H9 (cell line): Measurements from ENCODE around the gene SNX30. TPM values are rescaled to one million over a fixed set of nuclear protein-coding genes. Genes with fewer than 3 reads are reported as not detected.

Experiments
- DNase-seq: peaks from one replicate; pipeline ENCODE4 v3.0.0-alpha.2; 2017
- H2AFZ ChIP-seq: one replicate; pipeline ENCODE4 v1.6.1; 2013; ENCODE audit warnings: mild to moderate bottlenecking, low read length, control low read depth, moderate library complexity
- H2AK5ac ChIP-seq: 2 replicates; pipeline ENCODE4 v1.6.1; 2013; ENCODE audit warnings: low read length, control low read depth, mixed read lengths; ENCODE audit not compliant: insufficient read length
- H2BK120ac ChIP-seq: one replicate; pipeline ENCODE4 v1.6.1; 2013; ENCODE audit warnings: low read depth, mild to moderate bottlenecking, low read length, control low read depth, inconsistent platforms; ENCODE audit not compliant: poor library complexity, severe bottlenecking
- H2BK12ac ChIP-seq: 2 replicates; pipeline ENCODE4 v1.6.1; 2013; ENCODE audit warnings: low read length, control low read depth, mixed read lengths, low read depth; ENCODE audit not compliant: insufficient read length
- H2BK15ac ChIP-seq: 2 replicates; pipeline ENCODE4 v1.6.1; 2013; ENCODE audit warnings: low read depth, low read length, control low read depth
- H2BK20ac ChIP-seq: one replicate; pipeline ENCODE4 v1.6.1; 2013; ENCODE audit warnings: low read depth, mild to moderate bottlenecking, low read length, control low read depth, inconsistent platforms; ENCODE audit not compliant: poor library complexity, severe bottlenecking
- H2BK5ac ChIP-seq: 2 replicates; pipeline ENCODE4 v1.6.1; 2013; ENCODE audit warnings: low read length, control low read depth, mixed read lengths; ENCODE audit not compliant: insufficient read length
- H3K14ac ChIP-seq: 2 replicates; pipeline ENCODE4 v1.6.1; 2013; ENCODE audit warnings: low read length, control low read depth; ENCODE audit not compliant: insufficient read depth
- H3K18ac ChIP-seq: 2 replicates; pipeline ENCODE4 v1.6.1; 2013; ENCODE audit warnings: low read depth, mild to moderate bottlenecking, mixed read lengths, low read length, control low read depth; ENCODE audit not compliant: insufficient read length
- H3K23ac ChIP-seq: 2 replicates; pipeline ENCODE4 v1.6.1; 2013; ENCODE audit warnings: low read length, control low read depth, mixed read lengths, low read depth; ENCODE audit not compliant: insufficient read length
- H3K23me2 ChIP-seq: 2 replicates; pipeline ENCODE4 v1.6.1; 2013; ENCODE audit warnings: low read depth, mild to moderate bottlenecking, mixed read lengths, low read length, control low read depth; ENCODE audit not compliant: insufficient read length, poor library complexity, severe bottlenecking
- H3K27ac ChIP-seq: 2 replicates; pipeline ENCODE4 v1.5.1; 2013; ENCODE audit warnings: low read length, control low read depth, mixed read lengths, low read depth; ENCODE audit not compliant: insufficient read length
- H3K27me3 ChIP-seq: 2 replicates; pipeline ENCODE4 v1.6.1; 2013; ENCODE audit warnings: low read length, control low read depth, inconsistent platforms; ENCODE audit not compliant: insufficient read depth
- H3K4ac ChIP-seq: 2 replicates; pipeline ENCODE4 v1.6.1; 2013; ENCODE audit warnings: low read depth, mild to moderate bottlenecking, control low read depth, inconsistent platforms, low read length, moderate library complexity
- H3K4me1 ChIP-seq: 2 replicates; pipeline ENCODE4 v1.6.1; 2013; ENCODE audit warnings: low read length, control low read depth, inconsistent platforms; ENCODE audit not compliant: insufficient read depth
- H3K4me2 ChIP-seq: 2 replicates; pipeline ENCODE4 v1.6.1; 2013; ENCODE audit warnings: low read length, control low read depth, mixed read lengths; ENCODE audit not compliant: insufficient read length, insufficient read depth
- H3K56ac ChIP-seq: 2 replicates; pipeline ENCODE4 v1.6.1; 2013; ENCODE audit warnings: low read depth, mild to moderate bottlenecking, mixed read lengths, low read length, control low read depth; ENCODE audit not compliant: insufficient read length
- H3K79me1 ChIP-seq: 2 replicates; pipeline ENCODE4 v1.6.1; 2013; ENCODE audit warnings: low read depth, mild to moderate bottlenecking, moderate library complexity, low read length, control low read depth, inconsistent platforms; ENCODE audit not compliant: insufficient read depth, poor library complexity, severe bottlenecking
- H3K79me2 ChIP-seq: 2 replicates; pipeline ENCODE4 v1.6.1; 2013; ENCODE audit warnings: low read length, control low read depth, inconsistent platforms; ENCODE audit not compliant: insufficient read depth
- H3K9ac ChIP-seq: 2 replicates; pipeline ENCODE4 v1.6.1; 2013; ENCODE audit warnings: low read length, control low read depth, mixed read lengths; ENCODE audit not compliant: insufficient read length; ENCODE audit errors: extremely low read depth
- H3K9me3 ChIP-seq: one replicate; pipeline ENCODE4 v1.6.1; 2013; ENCODE audit warnings: low read depth, low read length, inconsistent platforms; ENCODE audit not compliant: control insufficient read depth
- H3T11ph ChIP-seq: one replicate; pipeline ENCODE4 v1.6.1; 2013; ENCODE audit warnings: mild to moderate bottlenecking, low read length, control low read depth, inconsistent platforms
- H4K20me1 ChIP-seq: one replicate; pipeline ENCODE4 v1.6.1; 2013; ENCODE audit not compliant: control insufficient read depth, insufficient read length, insufficient read depth
- H4K5ac ChIP-seq: 2 replicates; pipeline ENCODE4 v1.6.1; 2013; ENCODE audit warnings: low read depth, mild to moderate bottlenecking, mixed read lengths, low read length, control low read depth; ENCODE audit not compliant: insufficient read length
- H4K8ac ChIP-seq: replicated peaks from 2 replicates; pipeline ENCODE4 v1.6.1; 2013; ENCODE audit warnings: low read length, control low read depth, mixed read lengths, low read depth; ENCODE audit not compliant: insufficient read length
- H4K91ac ChIP-seq: 2 replicates; pipeline ENCODE4 v1.6.1; 2013; ENCODE audit warnings: low read depth, mild to moderate bottlenecking, moderate library complexity, mixed read lengths, low read length, control low read depth; ENCODE audit not compliant: insufficient read length
- H3K27ac Mint-ChIP-seq, 3 experiments: 2 replicates in 2 of 3; 3 replicates in 1 of 3; pipeline ENCODE4 v1.8.0; 2020 to 2021; ENCODE audit warnings: mixed read lengths in 3 of 3, mild to moderate bottlenecking in 1 of 3, moderate library complexity in 1 of 3
- H3K27me3 Mint-ChIP-seq: 2 replicates; pipeline ENCODE4 v1.8.0; 2021; ENCODE audit warnings: low read depth, mild to moderate bottlenecking, moderate library complexity, mixed read lengths
- H3K36me3 Mint-ChIP-seq, 3 experiments: 2 replicates in 2 of 3; 3 replicates in 1 of 3; pipeline ENCODE4 v1.8.0; 2020 to 2021; ENCODE audit warnings: low read depth in 3 of 3, mixed read lengths in 3 of 3; ENCODE audit not compliant: insufficient read depth in 1 of 3
- H3K4me1 Mint-ChIP-seq, 2 experiments: 2 replicates each; pipeline ENCODE4 v1.8.0; 2020; ENCODE audit warnings: mixed read lengths in 2 of 2
- H3K4me3 Mint-ChIP-seq, 2 experiments: 2 replicates in 1 of 2; 3 replicates in 1 of 2; pipeline ENCODE4 v1.8.0; 2020 to 2021; ENCODE audit warnings: mild to moderate bottlenecking in 2 of 2, mixed read lengths in 2 of 2, moderate library complexity in 1 of 2
- H3K9me3 Mint-ChIP-seq, 2 experiments: 2 replicates in 1 of 2; 3 replicates in 1 of 2; pipeline ENCODE4 v1.8.0; 2020; ENCODE audit warnings: mild to moderate bottlenecking in 2 of 2, mixed read lengths in 2 of 2, moderate library complexity in 1 of 2
- CTCF ChIP-seq: fragments of 200-600 bp; sonication (generic); conservative IDR thresholded peaks from 3 replicates; pipeline ENCODE4 v1.8.0; 2021; ENCODE audit warnings: antibody characterized with exemption, mild to moderate bottlenecking
- WGBS: extraction: QIAGEN DNeasy Blood & Tissue Kit; methylation state at CpG from one replicate; pipeline ENCODE4 v1.1.7; 2013; ENCODE audit warnings: missing lambda C conversion rate, low lambda C conversion rate, mixed read lengths; ENCODE audit not compliant: insufficient read length; ENCODE audit errors: extremely low coverage; 5-methylcytosine and 5-hydroxymethylcytosine counted together
- total RNA-seq: library from RNA; stranded (reverse); gene quantifications from 2 replicates; pipeline ENCODE4 v1.2.1, GENCODE V29; 2021

The SNX30 gene
- total RNA-seq, 1 experiment from 2014 or later: 10.3 TPM

GRCh38 chr9:112913326-112913725 is 162.8 kb downstream of the SNX30 start:
- peaks cover 3 to 12% of the 10 kb centered on the region in 2 experiments for H3K9me3 Mint-ChIP-seq
- Histone ChIP-seq H4K20me1 (no peaks in the 10 kb centered on the region), H2BK120ac (no peak overlapping the region), H3K9ac (no peak overlapping the region), H2BK5ac (no peak overlapping the region), H3K4me1 (no peaks in the 10 kb centered on the region), H3K27ac (no peak overlapping the region), H3T11ph (no peak overlapping the region), H4K8ac (no peak overlapping the region), H3K79me1 (no peaks in the 10 kb centered on the region), H2BK20ac (no peak overlapping the region), H3K23ac (no peak overlapping the region), H4K5ac (no peak overlapping the region), H3K4me2 (no peak overlapping the region), H3K23me2 (no peaks in the 10 kb centered on the region), H3K27me3 (no peaks in the 10 kb centered on the region), H3K56ac (no peak overlapping the region), H2BK12ac (no peak overlapping the region), H3K9me3 (no peaks in the 10 kb centered on the region), H2AK5ac (no peak overlapping the region), H3K79me2 (no peaks in the 10 kb centered on the region), H3K4ac (no peak overlapping the region), H3K14ac (no peak overlapping the region), H4K91ac (no peak overlapping the region), H3K18ac (no peak overlapping the region), H2AFZ (no peak overlapping the region), H2BK15ac (no peak overlapping the region)
- no peak overlapping the region for H3K4me3 Mint-ChIP-seq
- TF ChIP-seq CTCF: no peak
- no CpG with 5 or more reads among the region's 4 CpGs for WGBS
- peaks cover 57% of the 10 kb centered on the region for H3K27me3 Mint-ChIP-seq
- no peaks in the 10 kb centered on the region; a peak in 1 of 7 replicates for H3K36me3 Mint-ChIP-seq
- no peaks in the 10 kb centered on the region for H3K4me1 Mint-ChIP-seq
- no peak for DNase-seq
- no peak overlapping the region for H3K27ac Mint-ChIP-seq
